ENCODE data around the gene IGF2BP1.
"Not testable (repeated sequence)": the region's sequence is repeated elsewhere in the genome, so short reads cannot be mapped to it uniquely, and the experiment has no call there.

IGF2BP1 gene

DNA sequence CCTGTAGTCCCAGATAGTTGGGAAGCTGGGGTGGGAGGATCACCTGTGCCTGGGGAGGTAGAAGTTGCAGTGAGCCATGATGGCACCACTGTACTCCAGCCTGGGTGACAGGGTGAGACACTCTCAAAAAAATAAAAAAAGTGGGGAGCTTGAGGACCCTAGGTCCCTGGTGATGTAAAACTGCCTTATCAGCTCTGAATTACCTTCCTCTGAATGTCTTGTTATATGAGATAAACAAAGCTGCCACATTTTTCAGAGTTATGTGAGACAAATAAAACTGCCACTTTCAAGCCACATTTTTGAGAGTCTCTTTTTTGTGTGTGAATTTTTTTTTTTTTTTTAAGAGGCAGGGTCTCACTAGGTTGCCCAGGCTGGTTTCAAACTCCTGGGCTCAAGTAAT, 103.4 kb downstream of the IGF2BP1 start:
- no peak overlapping the region for H3K9ac ChIP-seq (ENCODE audit: low read length)
- H2AFZ ChIP-seq (ENCODE audit: low read length): no peak overlapping the region
- no peak overlapping the region for H3K27ac ChIP-seq (ENCODE audit: low read length)
- H3K79me2 ChIP-seq (ENCODE audit: low read length): no peaks in the 10 kb centered on the region
- no peaks in the 10 kb centered on the region for H4K20me1 ChIP-seq (ENCODE audit: insufficient read depth, low read length)
- TF ChIP-seq, protein P1, sequence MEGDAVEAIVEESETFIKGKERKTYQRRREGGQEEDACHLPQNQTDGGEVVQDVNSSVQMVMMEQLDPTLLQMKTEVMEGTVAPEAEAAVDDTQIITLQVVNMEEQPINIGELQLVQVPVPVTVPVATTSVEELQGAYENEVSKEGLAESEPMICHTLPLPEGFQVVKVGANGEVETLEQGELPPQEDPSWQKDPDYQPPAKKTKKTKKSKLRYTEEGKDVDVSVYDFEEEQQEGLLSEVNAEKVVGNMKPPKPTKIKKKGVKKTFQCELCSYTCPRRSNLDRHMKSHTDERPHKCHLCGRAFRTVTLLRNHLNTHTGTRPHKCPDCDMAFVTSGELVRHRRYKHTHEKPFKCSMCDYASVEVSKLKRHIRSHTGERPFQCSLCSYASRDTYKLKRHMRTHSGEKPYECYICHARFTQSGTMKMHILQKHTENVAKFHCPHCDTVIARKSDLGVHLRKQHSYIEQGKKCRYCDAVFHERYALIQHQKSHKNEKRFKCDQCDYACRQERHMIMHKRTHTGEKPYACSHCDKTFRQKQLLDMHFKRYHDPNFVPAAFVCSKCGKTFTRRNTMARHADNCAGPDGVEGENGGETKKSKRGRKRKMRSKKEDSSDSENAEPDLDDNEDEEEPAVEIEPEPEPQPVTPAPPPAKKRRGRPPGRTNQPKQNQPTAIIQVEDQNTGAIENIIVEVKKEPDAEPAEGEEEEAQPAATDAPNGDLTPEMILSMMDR (IDR thresholded peaks at IDR 0.05; ENCODE audit: low read length): no peak
- TF ChIP-seq EZH2phosphoT487 (IDR thresholded peaks at IDR 0.05; ENCODE audit: low read length) (no peak), EZH2 (optimal IDR thresholded peaks at IDR 0.05; ENCODE audit: low read depth, low read length) (no peak)
- H3K4me3 ChIP-seq (ENCODE audit: low read length): no peak overlapping the region
- DNase-seq: no peak
- no peak overlapping the region for H3K4me2 ChIP-seq (ENCODE audit: low read depth, low read length)
- no peaks in the 10 kb centered on the region for H3K36me3 ChIP-seq (replicated peaks; ENCODE audit: insufficient read depth, low read length)
- no peaks in the 10 kb centered on the region for H3F3A ChIP-seq (ENCODE audit: insufficient read depth, low read length)
- H3K9me3 ChIP-seq (replicated peaks; ENCODE audit: insufficient read depth, low read length): no peaks in the 10 kb centered on the region
- H3K9me2 ChIP-seq (replicated peaks; ENCODE audit: insufficient read depth, low read length): no peaks in the 10 kb centered on the region
- no peaks in the 10 kb centered on the region for H3K27me3 ChIP-seq (replicated peaks; ENCODE audit: insufficient read depth, low read length)
- H3K4me1 ChIP-seq (ENCODE audit: low read length): no peaks in the 10 kb centered on the region

DNA sequence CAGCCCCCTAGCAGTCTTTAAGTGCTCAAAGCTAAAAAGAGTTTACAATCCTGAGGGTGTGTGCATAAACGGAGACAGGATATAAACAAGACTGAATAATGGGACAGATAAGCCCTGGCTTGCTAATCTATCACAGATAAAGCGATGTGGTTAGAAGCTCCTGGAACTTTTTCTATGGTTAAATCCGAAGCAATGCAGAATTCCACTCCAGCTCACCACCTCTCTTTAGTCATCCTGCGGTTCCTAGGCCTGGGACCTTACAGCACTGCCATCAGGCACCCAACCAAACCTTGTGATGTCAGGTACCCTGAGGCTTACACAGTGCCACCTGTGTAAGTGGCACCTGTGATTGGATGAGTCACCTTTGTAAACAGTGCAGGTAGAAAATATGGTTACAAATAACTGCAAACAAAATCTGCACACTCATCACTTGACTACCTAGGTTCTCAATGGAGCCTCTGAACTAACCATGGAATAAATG, 103.9 kb downstream of the IGF2BP1 start:
- H3F3A ChIP-seq (ENCODE audit: insufficient read depth, low read length): no peaks in the 10 kb centered on the region
- no peak overlapping the region for H3K4me3 ChIP-seq (ENCODE audit: low read length)
- no peak overlapping the region for H2AFZ ChIP-seq (ENCODE audit: low read length)
- H3K27me3 ChIP-seq (replicated peaks; ENCODE audit: insufficient read depth, low read length): no peaks in the 10 kb centered on the region
- H3K9me2 ChIP-seq (replicated peaks; ENCODE audit: insufficient read depth, low read length): no peaks in the 10 kb centered on the region
- TF ChIP-seq, protein P1 (IDR thresholded peaks at IDR 0.05; ENCODE audit: low read length): no peak
- no peak for TF ChIP-seq EZH2phosphoT487 (IDR thresholded peaks at IDR 0.05; ENCODE audit: low read length)
- TF ChIP-seq EZH2 (optimal IDR thresholded peaks at IDR 0.05; ENCODE audit: low read depth, low read length): no peak
- H3K9me3 ChIP-seq (replicated peaks; ENCODE audit: insufficient read depth, low read length): no peaks in the 10 kb centered on the region
- no peaks in the 10 kb centered on the region for H3K4me1 ChIP-seq (ENCODE audit: low read length)
- H3K4me2 ChIP-seq (ENCODE audit: low read depth, low read length): no peak overlapping the region
- H4K20me1 ChIP-seq (ENCODE audit: insufficient read depth, low read length): no peaks in the 10 kb centered on the region
- H3K36me3 ChIP-seq (replicated peaks; ENCODE audit: insufficient read depth, low read length): no peaks in the 10 kb centered on the region
- no peak for DNase-seq
- no peaks in the 10 kb centered on the region for H3K79me2 ChIP-seq (ENCODE audit: low read length)
- no peak overlapping the region for H3K9ac ChIP-seq (ENCODE audit: low read length)
- H3K27ac ChIP-seq (ENCODE audit: low read length): no peak overlapping the region

DNA sequence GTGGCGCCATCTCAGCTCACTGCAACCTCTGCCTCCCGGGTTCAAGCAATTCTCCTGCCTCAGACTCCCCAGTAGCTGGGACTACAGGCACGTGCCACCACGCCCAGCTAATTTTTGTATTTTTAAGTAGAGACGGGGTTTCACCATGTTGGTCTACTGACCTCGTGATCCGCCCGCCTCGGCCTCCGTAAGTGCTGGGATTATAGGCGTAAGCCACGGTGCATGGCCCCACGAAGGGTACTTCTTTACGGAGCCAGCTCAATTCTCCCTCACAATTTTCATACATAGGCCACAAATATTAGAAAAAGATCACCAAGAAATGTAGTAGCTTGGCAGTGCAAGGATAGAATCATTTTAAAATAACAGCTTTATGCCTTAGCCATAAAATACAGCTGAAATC, 106.2 kb downstream of the IGF2BP1 start:
- H3K9ac ChIP-seq (ENCODE audit: low read length); H3K9me3 ChIP-seq (replicated peaks; ENCODE audit: insufficient read depth, low read length); H3K36me3 ChIP-seq (replicated peaks; ENCODE audit: insufficient read depth, low read length); H3K27me3 ChIP-seq (replicated peaks; ENCODE audit: insufficient read depth, low read length); H4K20me1 ChIP-seq (ENCODE audit: insufficient read depth, low read length); H2AFZ ChIP-seq (ENCODE audit: low read length); H3K4me2 ChIP-seq (ENCODE audit: low read depth, low read length); H3K79me2 ChIP-seq (ENCODE audit: low read length); DNase-seq; H3K9me2 ChIP-seq (replicated peaks; ENCODE audit: insufficient read depth, low read length); H3K4me3 ChIP-seq (ENCODE audit: low read length); H3K27ac ChIP-seq (ENCODE audit: low read length); H3F3A ChIP-seq (ENCODE audit: insufficient read depth, low read length); H3K4me1 ChIP-seq (ENCODE audit: low read length): not testable (repeated sequence)

DNA sequence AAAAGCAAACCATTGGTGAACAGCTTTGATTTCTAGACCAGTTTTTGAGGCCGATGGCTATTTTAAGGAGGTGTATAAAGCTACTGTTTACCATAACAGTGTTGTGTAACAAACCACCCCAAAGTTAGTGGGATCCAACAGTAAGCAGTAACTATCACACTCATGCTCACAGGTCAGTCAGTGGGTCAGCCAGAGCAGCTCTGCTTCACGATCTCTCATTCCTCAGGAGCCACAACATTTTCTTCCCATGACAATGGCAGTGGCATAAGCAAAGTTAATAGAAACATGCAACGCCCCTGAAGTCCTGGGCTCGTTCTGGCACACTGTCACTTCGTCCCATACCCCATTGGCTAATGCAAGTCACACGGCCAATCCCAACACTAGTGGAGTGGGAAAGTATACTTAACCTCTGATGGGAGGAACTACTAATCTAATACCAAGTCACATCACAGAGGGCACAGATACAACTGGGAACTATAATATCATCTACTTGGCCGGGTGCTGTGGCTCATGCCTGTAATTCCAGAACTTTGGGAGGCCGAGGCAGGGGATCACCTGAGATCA, 107.4 kb downstream of the IGF2BP1 start:
- DNase-seq: no peak
- Histone ChIP-seq H3K9me2 (replicated peaks; ENCODE audit: insufficient read depth, low read length) (no peaks in the 10 kb centered on the region), H3K27me3 (replicated peaks; ENCODE audit: insufficient read depth, low read length) (no peaks in the 10 kb centered on the region), H3K4me2 (ENCODE audit: low read depth, low read length) (no peak overlapping the region), H4K20me1 (ENCODE audit: insufficient read depth, low read length) (no peaks in the 10 kb centered on the region), H2AFZ (ENCODE audit: low read length) (no peak overlapping the region), H3K79me2 (ENCODE audit: low read length) (no peaks in the 10 kb centered on the region), H3K27ac (ENCODE audit: low read length) (no peak overlapping the region), H3K4me3 (ENCODE audit: low read length) (no peak overlapping the region), H3K36me3 (replicated peaks; ENCODE audit: insufficient read depth, low read length) (no peaks in the 10 kb centered on the region), H3K4me1 (ENCODE audit: low read length) (no peaks in the 10 kb centered on the region), H3K9me3 (replicated peaks; ENCODE audit: insufficient read depth, low read length) (no peaks in the 10 kb centered on the region), H3K9ac (ENCODE audit: low read length) (no peak overlapping the region), H3F3A (ENCODE audit: insufficient read depth, low read length) (no peaks in the 10 kb centered on the region)
- TF ChIP-seq EZH2 (optimal IDR thresholded peaks at IDR 0.05; ENCODE audit: low read depth, low read length): no peak
- TF ChIP-seq, protein P1 (IDR thresholded peaks at IDR 0.05; ENCODE audit: low read length): no peak
- no peak for TF ChIP-seq EZH2phosphoT487 (IDR thresholded peaks at IDR 0.05; ENCODE audit: low read length)
